LNCAP (cell line): Measurements from ENCODE around the gene SHISAL1.

Experiments used
- CTCF ChIP-seq: fragments of 450-650 bp; IDR thresholded peaks from 2 replicates; pipeline ENCODE4 v1.5.1; 2017; ENCODE audit warnings: mild to moderate bottlenecking

SHISAL1 gene

DNA sequence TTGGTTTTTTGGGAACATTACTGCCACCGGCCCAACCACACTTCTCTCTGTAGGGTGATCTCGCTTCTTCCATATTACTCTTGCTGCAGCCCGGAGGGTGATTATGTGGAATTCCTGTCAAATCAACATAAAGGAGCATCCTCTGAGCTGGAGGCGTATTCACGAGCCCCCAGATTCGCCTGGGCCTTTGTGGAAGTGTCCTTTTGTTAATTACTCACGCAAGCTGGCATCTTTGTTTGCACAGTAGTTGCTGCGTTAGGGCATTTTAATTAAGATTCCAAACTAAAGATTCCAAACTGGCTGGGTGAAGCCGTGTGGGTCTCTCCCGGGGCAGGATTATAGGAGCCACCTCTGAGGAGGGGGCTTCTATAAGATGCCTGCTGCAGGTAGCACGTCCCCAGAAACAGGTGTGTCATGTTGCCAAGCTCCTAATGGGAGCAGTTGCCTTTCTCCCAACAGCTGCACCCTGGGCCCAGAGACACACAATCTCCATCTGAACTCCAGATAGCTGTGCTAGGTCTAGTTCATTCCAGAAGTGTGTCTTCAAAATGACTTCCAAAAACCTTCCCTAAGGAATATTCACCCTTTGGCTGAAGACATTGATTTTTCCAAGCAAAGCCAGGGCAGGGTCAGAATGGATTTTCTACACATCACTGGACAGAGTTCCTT is 40.9 kb downstream of the SHISAL1 start:
- TF ChIP-seq CTCF, result no peak

GRCh38 chr22:44271010-44271500 is 41.7 kb downstream of the SHISAL1 start:
- TF ChIP-seq CTCF, result no peak

- TF ChIP-seq CTCF, result no peak
Measured at GRCh38 chr22:44270556-44270880, 42.2 kb downstream of the SHISAL1 start.

- no peak for TF ChIP-seq CTCF
Measured at GRCh38 chr22:44269757-44270555, 42.8 kb downstream of the SHISAL1 start.

DNA sequence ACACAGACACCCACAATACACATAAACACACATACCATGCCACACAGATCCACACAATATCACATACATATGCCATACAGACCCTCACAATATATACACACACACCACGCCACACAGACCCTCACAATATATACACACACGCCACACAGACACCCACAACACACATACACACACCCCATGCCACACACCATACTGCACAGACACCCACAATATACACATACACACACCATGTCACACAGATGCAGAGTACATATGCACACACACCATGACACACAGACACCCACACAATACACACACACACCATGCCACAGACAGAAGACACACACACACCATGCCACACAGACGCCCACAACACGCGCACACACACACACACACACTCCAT is 43.6 kb downstream of the SHISAL1 start:
- TF ChIP-seq CTCF, result no peak

DNA sequence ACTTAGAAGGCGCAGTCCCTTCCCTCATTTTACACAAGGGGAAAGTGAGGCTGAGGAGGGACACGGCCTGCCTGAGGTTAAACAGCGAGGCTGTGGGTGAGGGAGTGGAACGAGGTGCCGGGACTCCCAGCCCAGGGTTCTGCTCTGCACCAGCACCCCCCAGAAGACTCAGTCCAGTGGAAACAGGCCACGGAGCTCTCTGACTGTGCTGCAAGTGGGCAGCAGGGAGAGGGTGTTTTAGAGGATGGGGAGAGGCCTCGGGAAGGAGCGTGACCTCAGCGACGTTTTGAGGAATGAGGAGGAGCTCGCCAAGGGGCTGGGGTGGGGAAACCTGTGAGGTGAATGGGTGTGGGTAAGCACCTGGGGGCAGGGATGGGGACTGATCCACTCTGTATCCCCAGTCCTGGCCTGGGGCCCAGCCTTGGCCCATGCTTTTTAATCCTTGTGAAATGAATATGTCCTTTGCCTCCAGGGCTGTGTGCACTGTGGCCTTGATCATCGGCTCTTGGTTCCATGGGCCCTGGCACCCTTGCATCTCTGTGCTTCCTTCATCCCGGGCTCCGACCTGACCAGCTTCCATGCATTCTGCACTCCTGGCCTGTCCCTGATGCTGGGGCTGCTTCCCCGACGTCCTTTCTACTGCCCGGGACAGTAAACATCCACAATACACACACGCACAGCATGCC is 44.2 kb downstream of the SHISAL1 start:
- no peak for TF ChIP-seq CTCF

GRCh38 chr22:44267856-44268255 is 44.9 kb downstream of the SHISAL1 start:
- TF ChIP-seq CTCF, result no peak
